ENCODE measurements around the gene HOMER1.

- TF ChIP-seq CTCF (conservative IDR thresholded peaks at IDR 0.05; ENCODE audit: low read depth, low read length) (no peak), BHLHE40 (IDR thresholded peaks at IDR 0.05; ENCODE audit: low read depth, low read length) (no peak), RFX5 (IDR thresholded peaks at IDR 0.05; ENCODE audit: low read depth, low read length) (no peak), POLR2A (IDR thresholded peaks at IDR 0.05; ENCODE audit: low read depth, low read length) (no peak), FOS (IDR thresholded peaks at IDR 0.05; ENCODE audit: low read depth, low read length) (no peak), MAFK (IDR thresholded peaks at IDR 0.05; ENCODE audit: low read depth, low read length) (no peak), SMC3 (IDR thresholded peaks at IDR 0.05; ENCODE audit: low read depth, low read length) (no peak), USF2 (IDR thresholded peaks at IDR 0.05; ENCODE audit: low read depth, low read length) (no peak)
Observed at GRCh38 chr5:79547429-79547822, 33.5 kb upstream of the HOMER1 start.
